Measurements from ENCODE around the gene TGFBR3. TPM values are rescaled to one million over a fixed set of nuclear protein-coding genes. Genes with fewer than 3 reads are reported as not detected.
A peak's percentile ranks its signal among the peaks of the same experiment; 100 is the strongest.

The TGFBR3 gene
- total and polyA plus RNA-seq, 2 of the 13 experiments (the other 11 are each of a cell fraction or from before 2014, with no cell fraction given): 76.5 to 195 TPM

DNA sequence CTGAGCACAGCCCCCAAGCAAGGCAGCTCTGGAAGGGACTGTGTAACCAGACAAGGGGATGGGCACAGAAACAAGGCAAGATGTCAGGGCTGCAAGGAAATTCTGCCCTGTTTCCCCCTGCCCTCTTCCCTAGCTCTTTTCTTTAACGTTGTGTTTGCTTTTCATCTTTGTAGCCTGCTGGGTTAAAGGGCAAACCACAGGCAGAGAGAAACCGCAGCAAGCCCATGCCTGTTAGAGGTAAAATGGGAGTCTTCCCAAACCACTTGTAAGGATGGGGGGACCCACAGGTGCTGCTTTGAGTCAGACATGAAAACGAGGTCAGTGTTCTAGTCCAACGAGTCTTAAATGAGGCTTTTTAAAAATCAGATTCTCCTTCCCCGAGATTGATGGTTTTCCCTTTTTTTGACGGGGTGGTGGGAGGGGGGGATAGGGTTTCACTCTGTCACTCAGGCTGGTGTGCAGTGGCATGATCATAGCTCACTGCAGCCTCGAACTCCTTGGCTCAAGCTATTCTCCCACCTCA lies 13.3 kb downstream of the TGFBR3 start (continued):
- TF ChIP-seq, protein P1, sequence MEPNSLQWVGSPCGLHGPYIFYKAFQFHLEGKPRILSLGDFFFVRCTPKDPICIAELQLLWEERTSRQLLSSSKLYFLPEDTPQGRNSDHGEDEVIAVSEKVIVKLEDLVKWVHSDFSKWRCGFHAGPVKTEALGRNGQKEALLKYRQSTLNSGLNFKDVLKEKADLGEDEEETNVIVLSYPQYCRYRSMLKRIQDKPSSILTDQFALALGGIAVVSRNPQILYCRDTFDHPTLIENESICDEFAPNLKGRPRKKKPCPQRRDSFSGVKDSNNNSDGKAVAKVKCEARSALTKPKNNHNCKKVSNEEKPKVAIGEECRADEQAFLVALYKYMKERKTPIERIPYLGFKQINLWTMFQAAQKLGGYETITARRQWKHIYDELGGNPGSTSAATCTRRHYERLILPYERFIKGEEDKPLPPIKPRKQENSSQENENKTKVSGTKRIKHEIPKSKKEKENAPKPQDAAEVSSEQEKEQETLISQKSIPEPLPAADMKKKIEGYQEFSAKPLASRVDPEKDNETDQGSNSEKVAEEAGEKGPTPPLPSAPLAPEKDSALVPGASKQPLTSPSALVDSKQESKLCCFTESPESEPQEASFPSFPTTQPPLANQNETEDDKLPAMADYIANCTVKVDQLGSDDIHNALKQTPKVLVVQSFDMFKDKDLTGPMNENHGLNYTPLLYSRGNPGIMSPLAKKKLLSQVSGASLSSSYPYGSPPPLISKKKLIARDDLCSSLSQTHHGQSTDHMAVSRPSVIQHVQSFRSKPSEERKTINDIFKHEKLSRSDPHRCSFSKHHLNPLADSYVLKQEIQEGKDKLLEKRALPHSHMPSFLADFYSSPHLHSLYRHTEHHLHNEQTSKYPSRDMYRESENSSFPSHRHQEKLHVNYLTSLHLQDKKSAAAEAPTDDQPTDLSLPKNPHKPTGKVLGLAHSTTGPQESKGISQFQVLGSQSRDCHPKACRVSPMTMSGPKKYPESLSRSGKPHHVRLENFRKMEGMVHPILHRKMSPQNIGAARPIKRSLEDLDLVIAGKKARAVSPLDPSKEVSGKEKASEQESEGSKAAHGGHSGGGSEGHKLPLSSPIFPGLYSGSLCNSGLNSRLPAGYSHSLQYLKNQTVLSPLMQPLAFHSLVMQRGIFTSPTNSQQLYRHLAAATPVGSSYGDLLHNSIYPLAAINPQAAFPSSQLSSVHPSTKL (CRISPR knock-in tag; IDR thresholded peaks at IDR 0.05): peak; percentile 55; the same call in 1 of the 2 replicates
- TF ChIP-seq, protein P2, sequence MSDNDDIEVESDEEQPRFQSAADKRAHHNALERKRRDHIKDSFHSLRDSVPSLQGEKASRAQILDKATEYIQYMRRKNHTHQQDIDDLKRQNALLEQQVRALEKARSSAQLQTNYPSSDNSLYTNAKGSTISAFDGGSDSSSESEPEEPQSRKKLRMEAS (IDR thresholded peaks at IDR 0.05): 0 out of 2 replicates have a peak, but pooled peaks have one; percentile 21
- peak; percentile 48; the same call in 1 of the 2 replicates for TF ChIP-seq RXRA (CRISPR knock-in tag; IDR thresholded peaks at IDR 0.05)
- TF ChIP-seq HNF4A (CRISPR knock-in tag; IDR thresholded peaks at IDR 0.05): peak; percentile 51; the same call in 1 of the 2 replicates
- peak; percentile 50; the same call in 1 of the 2 replicates for TF ChIP-seq CREM (IDR thresholded peaks at IDR 0.05)
- no peak for TF ChIP-seq CREM (CRISPR knock-in tag; IDR thresholded peaks at IDR 0.05)
- TF ChIP-seq, protein P3, sequence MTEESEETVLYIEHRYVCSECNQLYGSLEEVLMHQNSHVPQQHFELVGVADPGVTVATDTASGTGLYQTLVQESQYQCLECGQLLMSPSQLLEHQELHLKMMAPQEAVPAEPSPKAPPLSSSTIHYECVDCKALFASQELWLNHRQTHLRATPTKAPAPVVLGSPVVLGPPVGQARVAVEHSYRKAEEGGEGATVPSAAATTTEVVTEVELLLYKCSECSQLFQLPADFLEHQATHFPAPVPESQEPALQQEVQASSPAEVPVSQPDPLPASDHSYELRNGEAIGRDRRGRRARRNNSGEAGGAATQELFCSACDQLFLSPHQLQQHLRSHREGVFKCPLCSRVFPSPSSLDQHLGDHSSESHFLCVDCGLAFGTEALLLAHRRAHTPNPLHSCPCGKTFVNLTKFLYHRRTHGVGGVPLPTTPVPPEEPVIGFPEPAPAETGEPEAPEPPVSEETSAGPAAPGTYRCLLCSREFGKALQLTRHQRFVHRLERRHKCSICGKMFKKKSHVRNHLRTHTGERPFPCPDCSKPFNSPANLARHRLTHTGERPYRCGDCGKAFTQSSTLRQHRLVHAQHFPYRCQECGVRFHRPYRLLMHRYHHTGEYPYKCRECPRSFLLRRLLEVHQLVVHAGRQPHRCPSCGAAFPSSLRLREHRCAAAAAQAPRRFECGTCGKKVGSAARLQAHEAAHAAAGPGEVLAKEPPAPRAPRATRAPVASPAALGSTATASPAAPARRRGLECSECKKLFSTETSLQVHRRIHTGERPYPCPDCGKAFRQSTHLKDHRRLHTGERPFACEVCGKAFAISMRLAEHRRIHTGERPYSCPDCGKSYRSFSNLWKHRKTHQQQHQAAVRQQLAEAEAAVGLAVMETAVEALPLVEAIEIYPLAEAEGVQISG (CRISPR knock-in tag; IDR thresholded peaks at IDR 0.05): no peak
- TF ChIP-seq, protein P4, sequence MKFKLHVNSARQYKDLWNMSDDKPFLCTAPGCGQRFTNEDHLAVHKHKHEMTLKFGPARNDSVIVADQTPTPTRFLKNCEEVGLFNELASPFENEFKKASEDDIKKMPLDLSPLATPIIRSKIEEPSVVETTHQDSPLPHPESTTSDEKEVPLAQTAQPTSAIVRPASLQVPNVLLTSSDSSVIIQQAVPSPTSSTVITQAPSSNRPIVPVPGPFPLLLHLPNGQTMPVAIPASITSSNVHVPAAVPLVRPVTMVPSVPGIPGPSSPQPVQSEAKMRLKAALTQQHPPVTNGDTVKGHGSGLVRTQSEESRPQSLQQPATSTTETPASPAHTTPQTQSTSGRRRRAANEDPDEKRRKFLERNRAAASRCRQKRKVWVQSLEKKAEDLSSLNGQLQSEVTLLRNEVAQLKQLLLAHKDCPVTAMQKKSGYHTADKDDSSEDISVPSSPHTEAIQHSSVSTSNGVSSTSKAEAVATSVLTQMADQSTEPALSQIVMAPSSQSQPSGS (CRISPR knock-in tag; IDR thresholded peaks at IDR 0.05): 0 out of 2 replicates have a peak, but pooled peaks have one; percentile 16
- peak; percentile 21; the same call in 1 of the 2 replicates for TF ChIP-seq RARA (CRISPR knock-in tag; IDR thresholded peaks at IDR 0.05)
- peak; percentile 26; the same call in 1 of the 2 replicates for TF ChIP-seq TCF7 (IDR thresholded peaks at IDR 0.05; ENCODE audit: low read depth)
- TF ChIP-seq ZMYM3 (CRISPR knock-in tag; IDR thresholded peaks at IDR 0.05): peak; percentile 65
- peak; percentile 36; the same call in 1 of the 2 replicates for TF ChIP-seq ELF3 (CRISPR knock-in tag; IDR thresholded peaks at IDR 0.05)
- no peak for TF ChIP-seq FOXA1 (IDR thresholded peaks at IDR 0.05)
- peak; percentile 55; the same call in 1 of the 2 replicates for TF ChIP-seq FOXA1 (CRISPR knock-in tag; IDR thresholded peaks at IDR 0.05)
- TF ChIP-seq RBM22 (optimal IDR thresholded peaks at IDR 0.05; ENCODE audit: low read length): peak; percentile 41
- peak; percentile 61 for TF ChIP-seq SALL1 (CRISPR knock-in tag; IDR thresholded peaks at IDR 0.05)
- TF ChIP-seq NR2C2 (CRISPR knock-in tag; IDR thresholded peaks at IDR 0.05; ENCODE audit: borderline replicate concordance): peak; percentile 69
- no peak for TF ChIP-seq ZNF569 (CRISPR knock-in tag; IDR thresholded peaks at IDR 0.05; ENCODE audit: borderline replicate concordance)
- peak; percentile 79 for TF ChIP-seq RXRB (CRISPR knock-in tag; IDR thresholded peaks at IDR 0.05; ENCODE audit: borderline replicate concordance)
- no peak for TF ChIP-seq AHR (CRISPR knock-in tag; IDR thresholded peaks at IDR 0.05)
- TF ChIP-seq KDM1A (CRISPR knock-in tag; IDR thresholded peaks at IDR 0.05): no peak
- peak; percentile 75 for TF ChIP-seq NR2F2 (IDR thresholded peaks at IDR 0.05; ENCODE audit: borderline replicate concordance, low read depth)
- TF ChIP-seq GATAD2A (CRISPR knock-in tag; IDR thresholded peaks at IDR 0.05): peak; percentile 71
